ENCODE data around the gene ACSM4. TPM values are rescaled to one million over a fixed set of nuclear protein-coding genes. Genes with fewer than 3 reads are reported as not detected.
"Not testable (repeated sequence)": the region's sequence is repeated elsewhere in the genome, so short reads cannot be mapped to it uniquely, and the experiment has no call there.

The ACSM4 gene, protein sequence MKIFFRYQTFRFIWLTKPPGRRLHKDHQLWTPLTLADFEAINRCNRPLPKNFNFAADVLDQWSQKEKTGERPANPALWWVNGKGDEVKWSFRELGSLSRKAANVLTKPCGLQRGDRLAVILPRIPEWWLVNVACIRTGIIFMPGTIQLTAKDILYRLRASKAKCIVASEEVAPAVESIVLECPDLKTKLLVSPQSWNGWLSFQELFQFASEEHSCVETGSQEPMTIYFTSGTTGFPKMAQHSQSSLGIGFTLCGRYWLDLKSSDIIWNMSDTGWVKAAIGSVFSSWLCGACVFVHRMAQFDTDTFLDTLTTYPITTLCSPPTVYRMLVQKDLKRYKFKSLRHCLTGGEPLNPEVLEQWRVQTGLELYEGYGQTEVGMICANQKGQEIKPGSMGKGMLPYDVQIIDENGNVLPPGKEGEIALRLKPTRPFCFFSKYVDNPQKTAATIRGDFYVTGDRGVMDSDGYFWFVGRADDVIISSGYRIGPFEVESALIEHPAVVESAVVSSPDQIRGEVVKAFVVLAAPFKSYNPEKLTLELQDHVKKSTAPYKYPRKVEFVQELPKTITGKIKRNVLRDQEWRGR
- not detected for polyA plus RNA-seq

- 83 to 84% methylated on average over 3 of the region's 3 CpGs for WGBS, 2 donors
- Histone ChIP-seq H3K4me1 (ENCODE audit: control insufficient read depth in 2 of 2, insufficient read depth in 2 of 2, low read length in 1 of 2) (no peaks in the 10 kb centered on the region), H3K36me3 (ENCODE audit: control insufficient read depth in 2 of 2, insufficient read depth in 2 of 2, low read length in 1 of 2) (peaks cover 0 to 2% of the 10 kb centered on the region in 2 donors), H3K27ac (ENCODE audit: low read depth in 2 of 2, low read length in 1 of 2) (no peak within 1 kb of the TSS), H3K4me3 (ENCODE audit: low read depth in 1 of 2, low read length in 2 of 2) (no peak within 1 kb of the TSS), H3K27me3 (ENCODE audit: control insufficient read depth in 1 of 2, insufficient read depth in 2 of 2, low read length in 2 of 2) (no peaks in the 10 kb centered on the region), H3K9me3 (ENCODE audit: control insufficient read depth in 2 of 2, insufficient read depth in 1 of 2, low read depth in 1 of 2, low read length in 1 of 2) (no peaks in the 10 kb centered on the region)
Measured at GRCh38 chr12:7303772-7304171, at the start of gene ACSM4. Gene ACSM4 (plus strand): TSS chr12:7304072. CDS start chr12:7304332, 260 bp downstream.

DNA sequence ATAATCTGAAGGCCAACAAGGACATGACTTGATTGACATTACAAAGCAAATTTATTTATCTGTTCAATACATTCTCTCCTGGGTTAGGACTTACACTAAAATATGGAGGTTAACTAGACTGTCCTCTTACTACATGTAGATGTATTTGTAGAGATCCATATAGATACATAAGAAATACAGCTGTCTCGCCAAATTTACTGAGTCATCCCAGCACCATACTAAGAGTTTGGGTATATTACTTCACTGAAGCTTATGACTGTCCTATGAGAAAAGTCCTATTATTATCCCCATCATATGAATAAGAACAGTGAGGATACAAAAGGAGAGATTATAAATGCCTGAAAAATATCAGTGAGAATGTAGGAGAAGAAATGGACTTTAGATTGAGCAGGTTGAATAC lies 44.8 kb upstream of the ACSM4 start:
- H3K27ac ChIP-seq (ENCODE audit: low read depth in 2 of 2, low read length in 1 of 2) = no peak overlapping the region
- H3K27me3 ChIP-seq (ENCODE audit: control insufficient read depth in 1 of 2, insufficient read depth in 2 of 2, low read length in 2 of 2) = no peaks in the 10 kb centered on the region
- WGBS, 2 donors = 83 to 92% methylated on average over 1 of the region's 1 CpG
- no peak overlapping the region for H3K4me3 ChIP-seq (ENCODE audit: low read depth in 1 of 2, low read length in 2 of 2)
- H3K4me1 ChIP-seq (ENCODE audit: control insufficient read depth in 2 of 2, insufficient read depth in 2 of 2, low read length in 1 of 2) = no peaks in the 10 kb centered on the region
- H3K9me3 ChIP-seq (ENCODE audit: control insufficient read depth in 2 of 2, insufficient read depth in 1 of 2, low read depth in 1 of 2, low read length in 1 of 2) = no peaks in the 10 kb centered on the region
- no peaks in the 10 kb centered on the region for H3K36me3 ChIP-seq (ENCODE audit: control insufficient read depth in 2 of 2, insufficient read depth in 2 of 2, low read length in 1 of 2)

- Histone ChIP-seq H3K9me3 (ENCODE audit: control insufficient read depth in 2 of 2, insufficient read depth in 1 of 2, low read depth in 1 of 2, low read length in 1 of 2) (no peaks in the 10 kb centered on the region), H3K27me3 (ENCODE audit: control insufficient read depth in 1 of 2, insufficient read depth in 2 of 2, low read length in 2 of 2) (no peaks in the 10 kb centered on the region), H3K27ac (ENCODE audit: low read depth in 2 of 2, low read length in 1 of 2) (no peak overlapping the region), H3K4me1 (ENCODE audit: control insufficient read depth in 2 of 2, insufficient read depth in 2 of 2, low read length in 1 of 2) (no peaks in the 10 kb centered on the region), H3K36me3 (ENCODE audit: control insufficient read depth in 2 of 2, insufficient read depth in 2 of 2, low read length in 1 of 2) (no peaks in the 10 kb centered on the region), H3K4me3 (ENCODE audit: low read depth in 1 of 2, low read length in 2 of 2) (no peak overlapping the region)
Measured at GRCh38 chr12:7264538-7264937, 39.3 kb upstream of the ACSM4 start.

DNA sequence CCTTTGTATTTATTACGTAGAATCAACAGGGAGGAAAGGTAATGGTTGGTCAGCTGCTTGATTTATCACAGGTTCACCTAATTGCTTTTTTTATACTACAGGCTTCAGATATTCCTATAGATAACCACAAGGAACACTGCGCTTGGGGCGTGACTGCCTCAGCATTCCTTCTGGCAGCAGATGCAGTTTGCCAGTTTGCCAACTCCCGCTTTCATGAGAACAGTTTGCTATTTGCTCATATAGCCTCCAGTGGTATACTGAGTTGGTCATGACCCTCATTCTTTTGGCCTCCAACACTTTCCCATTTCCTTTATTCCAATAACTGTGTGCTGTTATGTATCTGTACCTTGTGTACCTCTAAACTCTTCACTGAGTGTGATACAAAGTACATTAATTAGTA lies 38.6 kb upstream of the ACSM4 start:
- H3K4me3 ChIP-seq (ENCODE audit: low read depth in 1 of 2, low read length in 2 of 2) = no peak overlapping the region
- H3K27ac ChIP-seq (ENCODE audit: low read depth in 2 of 2, low read length in 1 of 2) = no peak overlapping the region
- no peaks in the 10 kb centered on the region for H3K27me3 ChIP-seq (ENCODE audit: control insufficient read depth in 1 of 2, insufficient read depth in 2 of 2, low read length in 2 of 2)
- H3K9me3 ChIP-seq (ENCODE audit: control insufficient read depth in 2 of 2, insufficient read depth in 1 of 2, low read depth in 1 of 2, low read length in 1 of 2) = no peaks in the 10 kb centered on the region
- WGBS, 2 donors = 68 to 69% methylated on average over 4 of the region's 4 CpGs
- H3K36me3 ChIP-seq (ENCODE audit: control insufficient read depth in 2 of 2, insufficient read depth in 2 of 2, low read length in 1 of 2) = no peaks in the 10 kb centered on the region
- H3K4me1 ChIP-seq (ENCODE audit: control insufficient read depth in 2 of 2, insufficient read depth in 2 of 2, low read length in 1 of 2) = no peaks in the 10 kb centered on the region

DNA sequence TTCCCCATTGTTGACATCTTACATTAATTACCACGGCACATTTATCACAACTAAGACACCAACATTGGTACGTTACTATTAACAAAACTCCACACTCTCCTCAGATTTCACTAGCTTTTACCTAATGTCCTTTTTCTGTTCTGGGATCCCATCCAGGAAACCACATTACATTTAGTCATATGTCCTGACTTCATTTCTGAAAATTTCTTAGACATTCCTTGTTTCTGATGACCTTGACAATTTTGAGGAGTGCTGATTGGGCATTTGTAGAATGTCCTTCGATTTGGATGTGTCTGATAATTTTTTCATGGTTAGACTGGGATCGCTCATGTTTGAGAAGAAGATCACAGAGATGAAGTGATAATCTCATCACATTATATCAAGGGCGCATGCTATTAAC lies 34.6 kb upstream of the ACSM4 start:
- WGBS, 2 donors = 61 to 70% methylated on average over 5 of the region's 5 CpGs
- no peaks in the 10 kb centered on the region for H3K9me3 ChIP-seq (ENCODE audit: control insufficient read depth in 2 of 2, insufficient read depth in 1 of 2, low read depth in 1 of 2, low read length in 1 of 2)
- no peak overlapping the region for H3K4me3 ChIP-seq (ENCODE audit: low read depth in 1 of 2, low read length in 2 of 2)
- H3K36me3 ChIP-seq (ENCODE audit: control insufficient read depth in 2 of 2, insufficient read depth in 2 of 2, low read length in 1 of 2) = no peaks in the 10 kb centered on the region
- H3K4me1 ChIP-seq (ENCODE audit: control insufficient read depth in 2 of 2, insufficient read depth in 2 of 2, low read length in 1 of 2) = no peaks in the 10 kb centered on the region
- no peaks in the 10 kb centered on the region for H3K27me3 ChIP-seq (ENCODE audit: control insufficient read depth in 1 of 2, insufficient read depth in 2 of 2, low read length in 2 of 2)
- no peak overlapping the region for H3K27ac ChIP-seq (ENCODE audit: low read depth in 2 of 2, low read length in 1 of 2)

DNA sequence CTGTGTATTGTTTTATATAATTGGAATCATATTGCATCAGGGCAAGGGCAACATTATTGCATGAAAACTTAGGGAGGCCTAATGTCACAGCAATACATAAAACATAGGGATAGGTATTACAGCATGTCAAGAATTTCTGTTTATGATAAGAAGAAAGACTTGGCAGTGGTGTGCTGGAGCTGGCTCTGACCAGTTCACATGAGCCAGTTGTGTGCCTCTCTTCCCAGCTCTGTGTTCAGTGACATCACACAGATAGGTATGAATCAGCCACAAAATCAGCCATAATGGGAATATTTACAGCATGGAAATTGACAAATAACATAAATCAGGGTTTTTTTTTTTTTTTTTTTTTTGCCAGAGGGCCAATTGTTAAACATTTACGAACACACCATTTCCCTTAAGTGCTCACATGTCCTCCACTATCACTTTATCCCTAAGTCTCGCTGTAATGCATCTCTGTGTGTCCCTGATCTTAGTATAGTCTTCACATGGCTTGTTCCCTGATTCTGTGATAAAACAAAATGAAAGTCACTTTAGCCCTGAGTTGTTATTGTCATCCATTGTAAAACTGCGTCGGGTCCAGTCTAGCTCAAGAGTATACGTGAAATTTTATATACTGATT lies 31.9 kb upstream of the ACSM4 start:
- no peaks in the 10 kb centered on the region for H3K27me3 ChIP-seq (ENCODE audit: control insufficient read depth in 1 of 2, insufficient read depth in 2 of 2, low read length in 2 of 2)
- H3K9me3 ChIP-seq (ENCODE audit: control insufficient read depth in 2 of 2, insufficient read depth in 1 of 2, low read depth in 1 of 2, low read length in 1 of 2) = no peaks in the 10 kb centered on the region
- 90 to 93% methylated on average over 5 of the region's 5 CpGs for WGBS, 2 donors
- H3K4me3 ChIP-seq (ENCODE audit: low read depth in 1 of 2, low read length in 2 of 2) = no peak overlapping the region
- no peaks in the 10 kb centered on the region for H3K4me1 ChIP-seq (ENCODE audit: control insufficient read depth in 2 of 2, insufficient read depth in 2 of 2, low read length in 1 of 2)
- H3K27ac ChIP-seq (ENCODE audit: low read depth in 2 of 2, low read length in 1 of 2) = no peak overlapping the region
- no peaks in the 10 kb centered on the region for H3K36me3 ChIP-seq (ENCODE audit: control insufficient read depth in 2 of 2, insufficient read depth in 2 of 2, low read length in 1 of 2)

DNA sequence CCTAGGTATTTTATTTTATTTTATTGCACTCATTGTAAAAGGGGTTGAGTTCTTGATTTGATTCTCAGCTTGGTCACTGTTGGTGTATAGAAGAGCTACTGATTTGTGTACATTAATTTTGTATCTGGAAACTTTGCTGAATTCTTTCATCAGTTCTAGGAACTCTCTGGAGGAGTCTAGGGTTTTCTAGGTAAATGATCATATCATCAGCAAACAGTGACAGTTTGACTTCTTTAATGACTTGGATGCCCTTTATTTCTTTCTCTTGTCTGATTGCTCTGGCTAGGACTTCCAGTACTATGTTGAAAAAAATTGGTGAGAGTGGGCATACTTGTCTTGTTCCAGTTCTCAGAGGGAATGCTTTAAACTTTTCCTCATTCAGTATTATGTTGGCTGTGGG lies 28.4 kb upstream of the ACSM4 start:
- not testable (repeated sequence) for H3K4me3 ChIP-seq (ENCODE audit: low read depth in 1 of 2, low read length in 2 of 2); H3K27ac ChIP-seq (ENCODE audit: low read depth in 2 of 2, low read length in 1 of 2); H3K27me3 ChIP-seq (ENCODE audit: control insufficient read depth in 1 of 2, insufficient read depth in 2 of 2, low read length in 2 of 2); H3K4me1 ChIP-seq (ENCODE audit: control insufficient read depth in 2 of 2, insufficient read depth in 2 of 2, low read length in 1 of 2); H3K36me3 ChIP-seq (ENCODE audit: control insufficient read depth in 2 of 2, insufficient read depth in 2 of 2, low read length in 1 of 2); H3K9me3 ChIP-seq (ENCODE audit: control insufficient read depth in 2 of 2, insufficient read depth in 1 of 2, low read depth in 1 of 2, low read length in 1 of 2)

DNA sequence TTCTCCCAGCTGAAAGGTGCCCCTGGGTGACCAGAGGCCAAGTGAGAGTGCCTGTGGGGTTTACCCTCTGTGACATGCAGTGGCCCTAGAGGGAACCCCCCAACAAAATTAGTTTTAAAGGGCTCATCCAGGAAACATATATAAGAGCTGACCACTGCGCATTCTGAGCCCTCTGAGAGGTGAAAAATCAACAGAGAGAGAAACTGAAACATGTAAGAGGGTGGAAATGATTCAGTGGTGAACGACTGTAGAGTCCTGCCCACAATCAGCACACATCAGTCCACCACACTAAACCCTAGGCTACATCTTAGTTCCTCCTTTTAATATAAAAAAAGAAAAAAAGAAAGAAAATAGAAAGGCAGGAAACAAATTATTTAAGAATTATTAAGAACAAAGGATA lies 21.0 kb upstream of the ACSM4 start:
- Histone ChIP-seq H3K4me1 (ENCODE audit: control insufficient read depth in 2 of 2, insufficient read depth in 2 of 2, low read length in 1 of 2) (no peaks in the 10 kb centered on the region), H3K27ac (ENCODE audit: low read depth in 2 of 2, low read length in 1 of 2) (no peak overlapping the region), H3K27me3 (ENCODE audit: control insufficient read depth in 1 of 2, insufficient read depth in 2 of 2, low read length in 2 of 2) (no peaks in the 10 kb centered on the region), H3K4me3 (ENCODE audit: low read depth in 1 of 2, low read length in 2 of 2) (no peak overlapping the region), H3K36me3 (ENCODE audit: control insufficient read depth in 2 of 2, insufficient read depth in 2 of 2, low read length in 1 of 2) (no peaks in the 10 kb centered on the region), H3K9me3 (ENCODE audit: control insufficient read depth in 2 of 2, insufficient read depth in 1 of 2, low read depth in 1 of 2, low read length in 1 of 2) (no peaks in the 10 kb centered on the region)
- WGBS, 2 donors = 60 to 63% methylated on average over 2 of the region's 2 CpGs

GRCh38 chr12:7289743-7290142 lies 14.1 kb upstream of the ACSM4 start:
- 47 to 54% methylated on average over 2 of the region's 2 CpGs for WGBS, 2 donors
- Histone ChIP-seq H3K9me3 (ENCODE audit: control insufficient read depth in 2 of 2, insufficient read depth in 1 of 2, low read depth in 1 of 2, low read length in 1 of 2) (no peaks in the 10 kb centered on the region), H3K36me3 (ENCODE audit: control insufficient read depth in 2 of 2, insufficient read depth in 2 of 2, low read length in 1 of 2) (no peaks in the 10 kb centered on the region), H3K4me3 (ENCODE audit: low read depth in 1 of 2, low read length in 2 of 2) (no peak overlapping the region), H3K27ac (ENCODE audit: low read depth in 2 of 2, low read length in 1 of 2) (no peak overlapping the region), H3K27me3 (ENCODE audit: control insufficient read depth in 1 of 2, insufficient read depth in 2 of 2, low read length in 2 of 2) (no peaks in the 10 kb centered on the region), H3K4me1 (ENCODE audit: control insufficient read depth in 2 of 2, insufficient read depth in 2 of 2, low read length in 1 of 2) (no peaks in the 10 kb centered on the region)

DNA sequence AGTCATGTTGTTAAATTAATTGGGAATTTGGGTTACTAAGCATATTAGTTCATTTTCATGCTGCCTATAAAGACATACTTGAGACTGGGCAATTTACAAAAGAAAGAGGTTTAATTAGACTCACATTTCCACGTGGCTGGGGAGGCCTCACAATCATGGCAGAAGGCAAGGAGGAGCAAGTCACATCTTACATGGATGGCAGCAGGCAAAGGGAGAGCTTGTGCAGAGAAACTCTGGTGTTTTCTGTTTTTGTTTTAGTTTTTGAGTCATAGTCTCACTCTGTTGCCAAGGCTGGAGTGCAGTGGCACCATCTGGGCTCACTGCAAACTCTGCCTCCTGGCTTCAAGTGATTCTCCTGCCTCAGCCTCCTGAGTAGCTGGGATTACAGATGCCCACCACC lies 13.3 kb upstream of the ACSM4 start:
- not testable (repeated sequence) for H3K27me3 ChIP-seq (ENCODE audit: control insufficient read depth in 1 of 2, insufficient read depth in 2 of 2, low read length in 2 of 2); H3K27ac ChIP-seq (ENCODE audit: low read depth in 2 of 2, low read length in 1 of 2); H3K4me3 ChIP-seq (ENCODE audit: low read depth in 1 of 2, low read length in 2 of 2); H3K4me1 ChIP-seq (ENCODE audit: control insufficient read depth in 2 of 2, insufficient read depth in 2 of 2, low read length in 1 of 2); H3K36me3 ChIP-seq (ENCODE audit: control insufficient read depth in 2 of 2, insufficient read depth in 2 of 2, low read length in 1 of 2); H3K9me3 ChIP-seq (ENCODE audit: control insufficient read depth in 2 of 2, insufficient read depth in 1 of 2, low read depth in 1 of 2, low read length in 1 of 2)
- 5 to 10% methylated on average over 1 of the region's 1 CpG for WGBS, 2 donors
